ENCODE results near the gene RPLP2. TPM values are rescaled to one million over a fixed set of nuclear protein-coding genes. Genes with fewer than 3 reads are reported as not detected.

The RPLP2 gene
- total and polyA plus RNA-seq, 2 experiments from 2014 or later: 263 to 726 TPM

- Histone ChIP-seq H3K4me1 (ENCODE audit: insufficient read depth) (peaks cover 16% of the 10 kb centered on the region), H3K27ac (no peak overlapping the region), H3K36me3 (ENCODE audit: low read depth) (peaks cover 19% of the 10 kb centered on the region), H3K9me3 (ENCODE audit: low read depth) (no peaks in the 10 kb centered on the region), H3K27me3 (replicated peaks; ENCODE audit: insufficient read depth) (no peaks in the 10 kb centered on the region), H3K9ac (no peak overlapping the region), H3K79me2 (ENCODE audit: insufficient read depth) (peaks cover 48% of the 10 kb centered on the region), H4K20me1 (ENCODE audit: insufficient read depth) (no peaks in the 10 kb centered on the region; the same call in 1 of the 2 replicates), H3F3A (ENCODE audit: insufficient read depth) (peaks cover 34% of the 10 kb centered on the region), H3K4me2 (ENCODE audit: unreplicated experiment) (no peak overlapping the region), H2AFZ (no peak overlapping the region), H3K4me3 (no peak overlapping the region), H3K9me2 (ENCODE audit: insufficient read depth) (no peaks in the 10 kb centered on the region)
- no peak for DNase-seq
- in situ Hi-C loops (cut with MboI): no loop called here
- 75 to 79% methylated on average over 6 of the region's 6 CpGs for WGBS, 2 experiments (ENCODE audit: low coverage in 1 of 2, low lambda C conversion rate in 2 of 2, missing lambda C conversion rate in 2 of 2)
- TF ChIP-seq EZH2 (IDR thresholded peaks at IDR 0.05; ENCODE audit: insufficient read depth, poor library complexity, severe bottlenecking): no peak
- no peak for TF ChIP-seq EZH2phosphoT487 (IDR thresholded peaks at IDR 0.05; ENCODE audit: insufficient read depth, low read depth)
Observed at GRCh38 chr11:813072-813455, 3.3 kb downstream of the RPLP2 start.

- H3K9me2 ChIP-seq (ENCODE audit: insufficient read depth): no peaks in the 10 kb centered on the region
- H3K36me3 ChIP-seq (ENCODE audit: low read depth): peaks cover 19% of the 10 kb centered on the region
- H2AFZ ChIP-seq: no peak overlapping the region
- no peaks in the 10 kb centered on the region for H3K9me3 ChIP-seq (ENCODE audit: low read depth)
- no peak for TF ChIP-seq EZH2 (IDR thresholded peaks at IDR 0.05; ENCODE audit: insufficient read depth, poor library complexity, severe bottlenecking)
- no peak for TF ChIP-seq EZH2phosphoT487 (IDR thresholded peaks at IDR 0.05; ENCODE audit: insufficient read depth, low read depth)
- H3K9ac ChIP-seq: no peak overlapping the region
- H3K27ac ChIP-seq: no peak overlapping the region
- H3K4me2 ChIP-seq (ENCODE audit: unreplicated experiment): no peak overlapping the region
- peaks cover 43% of the 10 kb centered on the region for H3K79me2 ChIP-seq (ENCODE audit: insufficient read depth)
- H3K27me3 ChIP-seq (replicated peaks; ENCODE audit: insufficient read depth): no peaks in the 10 kb centered on the region
- peaks cover 15% of the 10 kb centered on the region for H3K4me1 ChIP-seq (ENCODE audit: insufficient read depth)
- no peaks in the 10 kb centered on the region; the same call in 1 of the 2 replicates for H4K20me1 ChIP-seq (ENCODE audit: insufficient read depth)
- H3K4me3 ChIP-seq: no peak overlapping the region
- 67 to 70% methylated on average over 9 of the region's 9 CpGs for WGBS, 2 experiments (ENCODE audit: low coverage in 1 of 2, low lambda C conversion rate in 2 of 2, missing lambda C conversion rate in 2 of 2)
- DNase-seq: no peak
- in situ Hi-C loops (cut with MboI): no loop called here
- peaks cover 37% of the 10 kb centered on the region for H3F3A ChIP-seq (ENCODE audit: insufficient read depth)
Observed at GRCh38 chr11:813456-814096, 3.8 kb downstream of the RPLP2 start.

DNA sequence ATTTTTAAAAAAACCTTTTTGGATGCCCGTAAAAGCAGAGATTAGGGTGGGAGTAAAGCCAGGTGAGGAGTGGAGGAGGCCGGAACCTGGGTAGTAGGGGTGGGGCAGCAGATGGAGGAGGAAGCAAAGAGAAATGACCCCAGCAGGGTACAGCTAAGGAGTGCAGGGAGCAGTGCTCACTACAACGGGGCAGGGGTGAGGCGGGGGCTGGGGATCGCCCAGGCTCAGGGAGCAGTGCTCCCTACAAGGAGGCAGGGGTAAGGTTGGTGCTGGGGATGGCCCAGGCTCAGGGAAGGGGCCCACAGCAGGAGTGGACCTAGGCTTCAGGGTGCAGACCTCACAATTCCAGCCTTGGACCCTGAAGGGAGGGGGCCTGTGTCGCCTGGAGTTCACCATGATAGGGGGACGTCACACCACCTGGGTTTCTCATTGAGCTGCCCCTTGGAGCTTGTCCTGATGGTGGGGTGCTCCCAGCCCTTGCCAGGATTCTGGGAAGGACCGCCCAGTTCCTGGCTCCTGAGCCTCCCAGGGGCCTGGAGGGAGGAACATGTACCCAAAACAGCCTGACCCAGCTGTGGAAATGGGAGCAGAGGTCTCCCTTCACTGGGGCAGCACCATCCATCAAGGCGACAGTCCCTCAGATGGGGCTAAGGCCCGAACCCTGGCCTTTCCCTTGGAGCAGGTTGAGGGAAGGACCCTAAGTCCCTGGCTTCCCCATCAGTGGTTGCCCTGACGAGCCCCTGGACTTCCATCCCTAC, 6.1 kb downstream of the RPLP2 start:
- TF ChIP-seq EZH2phosphoT487 (IDR thresholded peaks at IDR 0.05; ENCODE audit: insufficient read depth, low read depth) (no peak), EZH2 (IDR thresholded peaks at IDR 0.05; ENCODE audit: insufficient read depth, poor library complexity, severe bottlenecking) (no peak)
- DNase-seq: no peak

DNA sequence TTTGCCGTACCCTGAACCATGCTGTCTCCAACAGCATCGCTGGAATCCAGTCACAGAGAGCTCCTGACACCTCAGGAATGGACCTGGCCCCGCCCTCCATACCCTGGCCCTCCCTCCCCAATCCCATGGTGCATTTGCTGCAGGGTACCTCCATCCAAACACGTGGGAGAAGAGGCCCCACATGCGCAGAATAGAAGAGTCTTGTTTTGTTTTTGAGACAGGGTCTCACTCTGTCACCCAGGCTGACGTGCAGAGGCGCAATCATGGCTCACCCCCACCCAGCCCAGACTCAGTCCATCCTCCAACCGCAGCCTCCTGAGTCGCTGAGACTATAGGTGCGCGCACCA, 6.6 kb downstream of the RPLP2 start:
- WGBS, 2 experiments (ENCODE audit: low coverage in 1 of 2, low lambda C conversion rate in 2 of 2, missing lambda C conversion rate in 2 of 2): 71% methylated on average over 11 of the region's 11 CpGs
- H3K4me3 ChIP-seq: no peak overlapping the region
- H4K20me1 ChIP-seq (ENCODE audit: insufficient read depth): no peaks in the 10 kb centered on the region; the same call in 1 of the 2 replicates
- DNase-seq: no peak
- in situ Hi-C loops (cut with MboI): no loop called here
- no peak overlapping the region for H3K27ac ChIP-seq
- peaks cover 41% of the 10 kb centered on the region for H3K79me2 ChIP-seq (ENCODE audit: insufficient read depth)
- H2AFZ ChIP-seq: no peak overlapping the region
- H3K9me3 ChIP-seq (ENCODE audit: low read depth): no peaks in the 10 kb centered on the region
- no peaks in the 10 kb centered on the region for H3K27me3 ChIP-seq (replicated peaks; ENCODE audit: insufficient read depth)
- no peak for TF ChIP-seq EZH2 (IDR thresholded peaks at IDR 0.05; ENCODE audit: insufficient read depth, poor library complexity, severe bottlenecking)
- no peak for TF ChIP-seq EZH2phosphoT487 (IDR thresholded peaks at IDR 0.05; ENCODE audit: insufficient read depth, low read depth)
- peaks cover 17% of the 10 kb centered on the region for H3K4me1 ChIP-seq (ENCODE audit: insufficient read depth)
- H3K9ac ChIP-seq: no peak overlapping the region
- no peak overlapping the region for H3K4me2 ChIP-seq (ENCODE audit: unreplicated experiment)
- no peaks in the 10 kb centered on the region for H3K9me2 ChIP-seq (ENCODE audit: insufficient read depth)
- peaks cover 27% of the 10 kb centered on the region for H3F3A ChIP-seq (ENCODE audit: insufficient read depth)
- H3K36me3 ChIP-seq (ENCODE audit: low read depth): peaks cover 14% of the 10 kb centered on the region

More for the DNA sequence above, 6.1 kb downstream of the RPLP2 start:
- Histone ChIP-seq H3K9ac (no peak overlapping the region), H3K27ac (no peak overlapping the region), H3K36me3 (ENCODE audit: low read depth) (peaks cover 19% of the 10 kb centered on the region), H2AFZ (no peak overlapping the region), H3K9me2 (ENCODE audit: insufficient read depth) (no peaks in the 10 kb centered on the region), H3K79me2 (ENCODE audit: insufficient read depth) (peaks cover 42% of the 10 kb centered on the region), H3K4me3 (no peak overlapping the region), H3K4me1 (ENCODE audit: insufficient read depth) (peaks cover 17% of the 10 kb centered on the region), H3K4me2 (ENCODE audit: unreplicated experiment) (no peak overlapping the region), H3K27me3 (replicated peaks; ENCODE audit: insufficient read depth) (no peaks in the 10 kb centered on the region), H4K20me1 (ENCODE audit: insufficient read depth) (no peaks in the 10 kb centered on the region; the same call in 1 of the 2 replicates), H3K9me3 (ENCODE audit: low read depth) (no peaks in the 10 kb centered on the region), H3F3A (ENCODE audit: insufficient read depth) (peaks cover 32% of the 10 kb centered on the region)
- in situ Hi-C loops (cut with MboI): no loop called here
- WGBS, 2 experiments (ENCODE audit: low coverage in 1 of 2, low lambda C conversion rate in 2 of 2, missing lambda C conversion rate in 2 of 2): 80 to 83% methylated on average over 11 of the region's 11 CpGs

All from GM23248 (cell line).